Naive thymus-derived CD8-positive, alpha-beta T cell (primary cell): ENCODE measurements around the gene CRTAP. TPM values are rescaled to one million over a fixed set of nuclear protein-coding genes. Genes with fewer than 3 reads are reported as not detected.
"Not testable (repeated sequence)": the region's sequence is repeated elsewhere in the genome, so short reads cannot be mapped to it uniquely, and the experiment has no call there.

ENCODE experiments used
- ATAC-seq, 2 donors: fragments of 150-1000 bp; cut with Tn5 transposase in 1 of 2; sonication (Bioruptor Pico), chemical (Tn5 transposase) in 1 of 2; 1 replicate in 1 of 2; 2 replicates in 1 of 2; pipeline ENCODE4 v1.10.0; 2021; ENCODE audit warnings: mild to moderate bottlenecking in 2 of 2, moderate library complexity in 2 of 2
- POLR2A ChIA-PET: fragments of 350-600 bp; sonication (Branson Sonifier 250); formaldehyde crosslinking; loops from one replicate; lab custom pipeline; 2021; ENCODE audit warnings: antibody characterized with exemption; lab: Charles Lee
- DNase-seq, 10 donors: peaks; one replicate each; pipeline versions ENCODE4 v3.0.0 to v3.0.0-alpha.2; 2020 to 2022
- H3K27ac Mint-ChIP-seq, 10 donors: one replicate each; pipeline ENCODE4 v1.8.0; 2020 to 2022; ENCODE audit warnings: mild to moderate bottlenecking in 10 of 10, mixed read lengths in 10 of 10, moderate library complexity in 4 of 10, inconsistent platforms in 1 of 10
- H3K27me3 Mint-ChIP-seq, 5 donors: one replicate each; pipeline ENCODE4 v1.8.0; 2021 to 2022; ENCODE audit warnings: mixed read lengths in 5 of 5
- H3K36me3 Mint-ChIP-seq, 3 donors: one replicate each; pipeline ENCODE4 v1.8.0; 2020 to 2022; ENCODE audit warnings: mixed read lengths in 3 of 3, mild to moderate bottlenecking in 2 of 3, inconsistent platforms in 1 of 3
- H3K4me1 Mint-ChIP-seq, 4 donors: one replicate each; pipeline ENCODE4 v1.8.0; 2021 to 2022; ENCODE audit warnings: mixed read lengths in 4 of 4
- H3K4me3 Mint-ChIP-seq, 10 donors: one replicate each; pipeline ENCODE4 v1.8.0; 2020 to 2022; ENCODE audit warnings: mild to moderate bottlenecking in 10 of 10, mixed read lengths in 10 of 10, moderate library complexity in 6 of 10, inconsistent platforms in 1 of 10
- H3K9me3 Mint-ChIP-seq, 9 donors: one replicate each; pipeline ENCODE4 v1.8.0; 2020 to 2022; ENCODE audit warnings: mixed read lengths in 9 of 9, mild to moderate bottlenecking in 3 of 9, inconsistent platforms in 1 of 9, moderate library complexity in 1 of 9
- polyA plus RNA-seq, 3 donors: library from polyadenylated mRNA; unstranded; fragments of 300-500 nt; fragmentation: Illumina TruSeq; gene quantifications; one replicate each; pipeline ENCODE4 v1.2.3, GENCODE V29; 2021
- total RNA-seq, 8 experiments: library from RNA in 2 of 8; stranded (reverse) in 2 of 8; gene quantifications; one replicate each; pipeline ENCODE4 v1.2.3 and lab custom pipeline; 2021 to 2026

CRTAP gene
- total and polyA plus RNA-seq, 5 experiments from 2014 or later, result 25.4 to 52.5 (median 36.0) TPM

GRCh38 chr3:33170531-33170930 is 56.7 kb downstream of the CRTAP start:
- Mint-ChIP-seq H3K36me3 (no peaks in the 10 kb centered on the region), H3K27me3 (no peaks in the 10 kb centered on the region), H3K4me1 (peaks cover 2 to 7% (median 5%) of the 10 kb centered on the region in 4 donors), H3K27ac (no peak overlapping the region), H3K4me3 (no peak overlapping the region), H3K9me3 (no peaks in the 10 kb centered on the region)
- no peak for DNase-seq
- POLR2A ChIA-PET, result no interaction called here
- ATAC-seq, result no peak

DNA sequence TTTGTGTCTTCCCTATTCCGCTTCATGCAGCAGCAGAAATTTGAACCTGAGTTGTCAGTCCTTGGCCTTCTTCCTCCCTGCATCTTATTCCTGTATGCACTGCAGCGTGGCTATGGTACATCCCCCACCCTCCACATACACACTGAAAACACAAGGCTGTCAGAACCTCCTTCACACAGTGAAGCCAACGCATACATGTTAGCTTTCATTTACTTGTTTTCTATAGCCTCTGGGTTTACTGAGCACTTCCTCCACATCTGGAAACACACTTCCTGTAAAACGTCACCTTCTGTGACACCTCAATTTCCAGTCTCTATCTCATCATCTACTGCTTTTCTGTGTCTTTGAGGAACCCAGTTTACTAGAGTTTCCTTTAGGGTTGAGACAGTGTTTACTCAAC is 57.8 kb downstream of the CRTAP start:
- peak overlapping the region in 2 of 10 donors; percentile 27 to 55 for H3K27ac Mint-ChIP-seq

GRCh38 chr3:33173103-33173502 is 59.3 kb downstream of the CRTAP start:
- POLR2A ChIA-PET, result no interaction called here
- DNase-seq (no peak), ATAC-seq (no peak)
- Mint-ChIP-seq H3K27ac (no peak overlapping the region), H3K36me3 (no peaks in the 10 kb centered on the region), H3K4me1 (peaks cover 2 to 7% (median 5%) of the 10 kb centered on the region in 4 donors), H3K27me3 (no peaks in the 10 kb centered on the region), H3K4me3 (no peak overlapping the region), H3K9me3 (peaks cover 0 to 3% (median 0%) of the 10 kb centered on the region in 9 donors)

More for the DNA sequence above, 57.8 kb downstream of the CRTAP start:
- Mint-ChIP-seq H3K4me3 (no peak overlapping the region), H3K9me3 (no peaks in the 10 kb centered on the region), H3K27me3 (no peaks in the 10 kb centered on the region), H3K36me3 (no peaks in the 10 kb centered on the region), H3K4me1 (peaks cover 2 to 7% (median 5%) of the 10 kb centered on the region in 4 donors)
- POLR2A ChIA-PET, result no interaction called here
- ATAC-seq, result no peak
- no peak for DNase-seq

GRCh38 chr3:33173672-33174071 is 59.9 kb downstream of the CRTAP start:
- no peak overlapping the region for H3K4me3 Mint-ChIP-seq

DNA sequence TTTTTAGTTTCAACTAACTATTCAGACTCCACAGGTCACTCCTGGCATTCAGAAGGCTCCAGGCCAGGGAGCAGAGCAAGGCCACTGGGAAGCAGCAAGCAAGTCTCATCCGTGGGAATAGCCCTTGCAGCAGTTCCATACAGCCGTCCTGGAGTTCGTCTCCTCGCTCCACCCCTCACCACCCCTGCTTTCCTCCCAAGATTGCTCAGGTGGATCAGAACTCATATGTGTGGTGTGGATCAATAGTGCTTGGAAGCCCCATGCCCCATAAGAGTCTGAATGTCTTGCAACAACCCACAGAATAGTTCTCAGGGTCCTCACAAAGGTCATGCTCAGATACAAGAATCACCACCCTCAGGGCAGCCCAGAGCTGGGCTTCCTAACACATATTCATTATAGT is 60.3 kb downstream of the CRTAP start:
- no peak overlapping the region for H3K4me3 Mint-ChIP-seq
- H3K9me3 Mint-ChIP-seq, result peaks cover 0 to 8% (median under 1%) of the 10 kb centered on the region in 9 donors
- H3K27me3 Mint-ChIP-seq, result peaks cover 0 to under 1% (median 0%) of the 10 kb centered on the region in 5 donors
- DNase-seq (no peak), ATAC-seq (no peak)
- no peak overlapping the region for H3K27ac Mint-ChIP-seq
- H3K4me1 Mint-ChIP-seq, result peaks cover 2 to 7% (median 5%) of the 10 kb centered on the region in 4 donors
- H3K36me3 Mint-ChIP-seq, result peaks cover 0 to 2% (median 0%) of the 10 kb centered on the region in 3 donors
- POLR2A ChIA-PET, result no interaction called here

More at GRCh38 chr3:33173672-33174071, 59.9 kb downstream of the CRTAP start:
- Mint-ChIP-seq H3K9me3 (peaks cover 0 to 5% (median 0%) of the 10 kb centered on the region in 9 donors), H3K27ac (no peak overlapping the region), H3K27me3 (no peaks in the 10 kb centered on the region), H3K36me3 (no peaks in the 10 kb centered on the region), H3K4me1 (peaks cover 2 to 7% (median 5%) of the 10 kb centered on the region in 4 donors)
- DNase-seq (no peak), ATAC-seq (no peak)
- POLR2A ChIA-PET, result no interaction called here

GRCh38 chr3:33174711-33175414 is 61.0 kb downstream of the CRTAP start:
- peaks cover 0 to 15% (median 4%) of the 10 kb centered on the region in 9 donors for H3K9me3 Mint-ChIP-seq
- peaks cover 2 to 7% (median 5%) of the 10 kb centered on the region in 4 donors for H3K4me1 Mint-ChIP-seq
- POLR2A ChIA-PET, result no interaction called here
- H3K27me3 Mint-ChIP-seq, result peaks cover 0 to 5% (median 0%) of the 10 kb centered on the region in 5 donors
- ATAC-seq (no peak), DNase-seq (no peak)
- no peak overlapping the region for H3K4me3 Mint-ChIP-seq
- H3K27ac Mint-ChIP-seq, result no peak overlapping the region
- H3K36me3 Mint-ChIP-seq, result peaks cover 0 to 8% (median 0%) of the 10 kb centered on the region in 3 donors

- Mint-ChIP-seq H3K27ac (no peak overlapping the region), H3K4me1 (no peaks in the 10 kb centered on the region), H3K27me3 (peaks cover 0 to 12% (median 0%) of the 10 kb centered on the region in 5 donors), H3K36me3 (peaks cover 0 to 20% (median 5%) of the 10 kb centered on the region in 3 donors), H3K4me3 (no peak overlapping the region), H3K9me3 (peaks cover 4 to 40% (median 19%) of the 10 kb centered on the region in 9 donors)
- POLR2A ChIA-PET, result no interaction called here
- ATAC-seq, result no peak
- no peak for DNase-seq
Measured at GRCh38 chr3:33179132-33179531, 65.3 kb downstream of the CRTAP start.

DNA sequence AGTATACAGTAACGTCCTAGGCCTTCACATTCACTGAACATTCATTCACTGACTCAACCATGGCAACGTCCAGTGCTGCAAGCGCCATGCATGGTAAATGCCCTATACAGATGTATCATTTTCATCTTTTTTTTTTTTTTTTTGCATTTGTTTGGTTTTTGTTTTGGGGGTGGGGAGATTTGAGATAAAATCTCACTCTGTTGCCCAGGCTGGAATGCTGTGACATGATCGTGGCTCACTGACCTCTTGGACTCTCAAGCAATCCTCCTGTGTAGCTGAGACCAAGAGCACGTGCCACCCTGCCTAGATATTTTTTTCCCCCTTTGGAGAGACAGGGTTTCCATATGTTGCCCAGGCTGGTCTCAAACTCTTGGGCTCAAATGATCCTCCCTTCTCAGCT is 67.4 kb downstream of the CRTAP start:
- POLR2A ChIA-PET, result no interaction called here
- Mint-ChIP-seq H3K27me3 (peaks cover under 1 to 14% (median 5%) of the 10 kb centered on the region in 5 donors), H3K27ac (no peak overlapping the region)

DNA sequence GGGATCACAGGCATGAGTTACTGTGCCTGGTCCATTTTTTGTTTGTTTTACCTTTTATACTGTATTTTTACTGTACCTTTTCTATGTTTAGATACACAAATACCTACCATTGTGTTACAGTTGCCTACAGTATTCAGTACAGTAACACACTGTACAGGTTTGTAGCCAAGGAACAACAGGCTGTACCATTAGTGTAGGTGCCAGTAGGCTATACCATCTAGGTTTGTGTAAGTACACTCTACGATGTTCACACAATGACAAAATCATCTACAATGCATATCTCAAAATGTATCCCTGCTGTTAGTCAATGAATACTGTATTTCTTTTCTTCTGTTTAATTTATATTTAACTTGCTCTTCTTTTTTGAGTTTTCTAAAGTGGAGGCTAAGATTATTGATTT is 67.8 kb downstream of the CRTAP start:
- H3K9me3 Mint-ChIP-seq, result peaks cover 4 to 45% (median 22%) of the 10 kb centered on the region in 9 donors
- H3K27ac Mint-ChIP-seq, ATAC-seq, DNase-seq, H3K4me3 Mint-ChIP-seq, H3K4me1 Mint-ChIP-seq, POLR2A ChIA-PET: not testable (repeated sequence)
- H3K27me3 Mint-ChIP-seq, result peaks cover 5 to 15% (median 6%) of the 10 kb centered on the region in 5 donors
- peaks cover 0 to 26% (median 5%) of the 10 kb centered on the region in 3 donors for H3K36me3 Mint-ChIP-seq

More for the DNA sequence above, 67.4 kb downstream of the CRTAP start:
- DNase-seq (no peak), ATAC-seq (no peak)
- Mint-ChIP-seq H3K4me3 (no peak overlapping the region), H3K4me1 (no peaks in the 10 kb centered on the region), H3K36me3 (peaks cover 0 to 26% (median 5%) of the 10 kb centered on the region in 3 donors), H3K9me3 (peaks cover 4 to 45% (median 22%) of the 10 kb centered on the region in 9 donors)

- no peak overlapping the region for H3K27ac Mint-ChIP-seq
- no peak for ATAC-seq
- H3K36me3 Mint-ChIP-seq, result peaks cover 0 to 18% (median 5%) of the 10 kb centered on the region in 3 donors
- POLR2A ChIA-PET, result no interaction called here
- H3K27me3 Mint-ChIP-seq, result peaks cover 10 to 23% (median 13%) of the 10 kb centered on the region in 5 donors
- no peaks in the 10 kb centered on the region for H3K4me1 Mint-ChIP-seq
- H3K9me3 Mint-ChIP-seq, result peaks cover 0 to 31% (median 18%) of the 10 kb centered on the region in 9 donors
- no peak overlapping the region for H3K4me3 Mint-ChIP-seq
- DNase-seq, result no peak
Measured at GRCh38 chr3:33184863-33185262, 71.0 kb downstream of the CRTAP start.

GRCh38 chr3:33186524-33187367 is 72.9 kb downstream of the CRTAP start:
- no peaks in the 10 kb centered on the region for H3K4me1 Mint-ChIP-seq

DNA sequence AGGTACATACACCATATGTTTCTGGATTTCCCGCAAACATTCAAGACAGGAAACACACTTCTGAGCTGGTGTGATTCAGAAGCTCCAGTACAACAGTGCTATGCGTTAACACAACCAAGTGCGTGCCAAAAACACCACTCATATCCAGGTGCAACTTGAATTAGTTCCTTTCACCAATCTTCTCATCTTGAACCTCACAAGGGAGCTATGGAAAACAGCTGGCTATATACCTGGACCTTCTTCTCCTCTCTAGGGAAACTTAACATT is 73.5 kb downstream of the CRTAP start:
- POLR2A ChIA-PET, result no interaction called here
- no peak overlapping the region for H3K4me3 Mint-ChIP-seq
- DNase-seq (no peak), ATAC-seq (no peak)
- H3K9me3 Mint-ChIP-seq, result peaks cover 0 to 27% (median 12%) of the 10 kb centered on the region in 9 donors
- H3K27me3 Mint-ChIP-seq, result peaks cover 10 to 23% (median 12%) of the 10 kb centered on the region in 5 donors
- peaks cover 0 to 15% (median under 1%) of the 10 kb centered on the region in 3 donors for H3K36me3 Mint-ChIP-seq
- no peaks in the 10 kb centered on the region for H3K4me1 Mint-ChIP-seq
- H3K27ac Mint-ChIP-seq, result no peak overlapping the region

More at GRCh38 chr3:33186524-33187367, 72.9 kb downstream of the CRTAP start:
- Mint-ChIP-seq H3K36me3 (peaks cover 0 to 18% (median 5%) of the 10 kb centered on the region in 3 donors), H3K9me3 (peaks cover 0 to 30% (median 17%) of the 10 kb centered on the region in 9 donors), H3K27ac (no peak overlapping the region), H3K4me3 (no peak overlapping the region), H3K27me3 (peaks cover 10 to 23% (median 13%) of the 10 kb centered on the region in 5 donors)
- DNase-seq (no peak), ATAC-seq (no peak)
- POLR2A ChIA-PET, result no interaction called here

DNA sequence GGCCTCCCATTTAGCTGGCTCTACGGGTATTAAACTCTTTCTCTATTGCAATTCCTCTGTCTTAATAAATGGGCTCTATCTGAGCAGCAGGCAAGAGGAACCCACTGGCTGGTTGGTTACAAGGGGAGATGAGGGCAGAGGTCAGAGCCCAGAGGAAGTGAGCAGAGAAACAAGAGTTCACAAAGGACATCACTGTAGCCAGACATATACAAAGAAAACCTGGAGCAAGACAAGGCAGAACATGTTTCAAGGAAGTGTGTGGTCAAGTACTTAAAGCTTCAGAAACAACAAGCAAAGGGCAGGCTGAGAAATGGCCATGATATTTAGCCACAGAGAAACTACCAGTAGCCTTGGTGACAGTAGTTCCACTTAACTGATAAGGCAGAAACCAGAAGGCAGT is 80.5 kb downstream of the CRTAP start:
- Mint-ChIP-seq H3K9me3 (no peaks in the 10 kb centered on the region), H3K36me3 (no peaks in the 10 kb centered on the region), H3K27me3 (peaks cover 0 to 12% (median 3%) of the 10 kb centered on the region in 5 donors), H3K27ac (no peak overlapping the region), H3K4me1 (no peaks in the 10 kb centered on the region), H3K4me3 (no peak overlapping the region)
- no peak for ATAC-seq
- POLR2A ChIA-PET, result no interaction called here
- DNase-seq, result no peak
